Astrocyte of the cerebellum (primary cell): ENCODE measurements around the gene RRAGC.

ENCODE experiments used
- DNase-seq: peaks from one replicate; pipeline ENCODE4 v3.0.0-alpha.2; 2011; ENCODE audit warnings: low read depth
- H3K4me3 ChIP-seq: 2 replicates; pipeline ENCODE4 v1.5.1; 2011; ENCODE audit warnings: mild to moderate bottlenecking, low read depth, low read length, moderate library complexity
- in situ Hi-C: cut with HindIII; loops from 2 replicates; pipeline ENCODE4 v1.10.0; 2017; ENCODE audit warnings: low sequenced_read_pairs
- TF ChIP-seq, protein P1 (sequence below): IDR thresholded peaks from 2 replicates; pipeline ENCODE4 v1.5.1; 2012; ENCODE audit warnings: low read length, low read depth, moderate library complexity, mild to moderate bottlenecking; ENCODE audit errors: missing control alignments

Gene RRAGC, protein sequence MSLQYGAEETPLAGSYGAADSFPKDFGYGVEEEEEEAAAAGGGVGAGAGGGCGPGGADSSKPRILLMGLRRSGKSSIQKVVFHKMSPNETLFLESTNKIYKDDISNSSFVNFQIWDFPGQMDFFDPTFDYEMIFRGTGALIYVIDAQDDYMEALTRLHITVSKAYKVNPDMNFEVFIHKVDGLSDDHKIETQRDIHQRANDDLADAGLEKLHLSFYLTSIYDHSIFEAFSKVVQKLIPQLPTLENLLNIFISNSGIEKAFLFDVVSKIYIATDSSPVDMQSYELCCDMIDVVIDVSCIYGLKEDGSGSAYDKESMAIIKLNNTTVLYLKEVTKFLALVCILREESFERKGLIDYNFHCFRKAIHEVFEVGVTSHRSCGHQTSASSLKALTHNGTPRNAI

DNA sequence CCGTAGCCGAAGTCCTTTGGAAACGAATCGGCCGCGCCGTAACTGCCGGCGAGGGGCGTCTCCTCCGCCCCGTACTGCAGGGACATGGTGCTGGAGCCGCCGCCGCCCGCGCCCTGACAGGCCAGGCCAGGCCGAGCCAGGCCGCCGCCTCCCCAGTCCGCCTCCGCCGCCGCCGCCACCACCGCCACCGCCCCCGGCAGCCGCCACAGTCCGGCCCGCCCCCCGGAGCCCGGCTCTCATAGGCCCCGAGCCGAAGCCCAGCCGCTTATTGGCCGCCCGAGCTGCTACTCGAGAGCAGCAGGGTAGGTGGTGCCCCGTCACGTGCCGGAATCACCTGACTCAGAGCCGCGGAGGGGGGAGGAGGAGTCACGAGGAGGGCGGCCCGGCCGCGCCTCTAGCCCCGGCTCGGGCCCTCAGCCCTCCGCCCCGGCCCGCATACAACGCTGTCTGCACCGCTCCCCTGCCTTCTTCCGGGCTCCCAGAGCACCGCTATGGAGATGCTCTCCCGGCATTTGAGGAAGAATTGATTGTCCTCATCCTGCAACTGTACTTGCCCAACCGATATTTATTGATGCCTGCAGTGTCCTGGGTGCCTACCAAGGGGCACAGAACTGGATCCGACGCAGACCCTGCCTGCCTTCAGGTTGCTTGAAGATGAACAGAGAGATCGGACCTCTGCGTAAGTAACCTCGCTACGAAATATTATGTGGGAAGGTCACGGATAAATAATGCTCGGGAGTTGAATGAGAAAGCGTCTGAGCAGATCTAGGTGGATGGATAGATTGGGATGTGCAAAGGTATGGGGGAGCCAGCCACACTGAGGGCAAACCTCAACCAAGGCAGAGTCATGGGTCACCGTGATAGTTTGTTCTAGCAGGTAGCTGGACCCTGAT, at the start of gene RRAGC:
RRAGC (minus strand) TSS at position 212 of the 893 bp plus-strand sequence; CDS start at position 86, 126 bp downstream.
- in situ Hi-C loops: loop anchor here (25.0 kb wide), 1 partner anchor 227 kb away; no protein-coding TSS in a partner anchor
- H3K4me3 ChIP-seq: peak within 1 kb of the TSS; percentile 91
- DNase-seq: peak; percentile 94
- TF ChIP-seq, protein P1, sequence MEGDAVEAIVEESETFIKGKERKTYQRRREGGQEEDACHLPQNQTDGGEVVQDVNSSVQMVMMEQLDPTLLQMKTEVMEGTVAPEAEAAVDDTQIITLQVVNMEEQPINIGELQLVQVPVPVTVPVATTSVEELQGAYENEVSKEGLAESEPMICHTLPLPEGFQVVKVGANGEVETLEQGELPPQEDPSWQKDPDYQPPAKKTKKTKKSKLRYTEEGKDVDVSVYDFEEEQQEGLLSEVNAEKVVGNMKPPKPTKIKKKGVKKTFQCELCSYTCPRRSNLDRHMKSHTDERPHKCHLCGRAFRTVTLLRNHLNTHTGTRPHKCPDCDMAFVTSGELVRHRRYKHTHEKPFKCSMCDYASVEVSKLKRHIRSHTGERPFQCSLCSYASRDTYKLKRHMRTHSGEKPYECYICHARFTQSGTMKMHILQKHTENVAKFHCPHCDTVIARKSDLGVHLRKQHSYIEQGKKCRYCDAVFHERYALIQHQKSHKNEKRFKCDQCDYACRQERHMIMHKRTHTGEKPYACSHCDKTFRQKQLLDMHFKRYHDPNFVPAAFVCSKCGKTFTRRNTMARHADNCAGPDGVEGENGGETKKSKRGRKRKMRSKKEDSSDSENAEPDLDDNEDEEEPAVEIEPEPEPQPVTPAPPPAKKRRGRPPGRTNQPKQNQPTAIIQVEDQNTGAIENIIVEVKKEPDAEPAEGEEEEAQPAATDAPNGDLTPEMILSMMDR: no peak

DNA sequence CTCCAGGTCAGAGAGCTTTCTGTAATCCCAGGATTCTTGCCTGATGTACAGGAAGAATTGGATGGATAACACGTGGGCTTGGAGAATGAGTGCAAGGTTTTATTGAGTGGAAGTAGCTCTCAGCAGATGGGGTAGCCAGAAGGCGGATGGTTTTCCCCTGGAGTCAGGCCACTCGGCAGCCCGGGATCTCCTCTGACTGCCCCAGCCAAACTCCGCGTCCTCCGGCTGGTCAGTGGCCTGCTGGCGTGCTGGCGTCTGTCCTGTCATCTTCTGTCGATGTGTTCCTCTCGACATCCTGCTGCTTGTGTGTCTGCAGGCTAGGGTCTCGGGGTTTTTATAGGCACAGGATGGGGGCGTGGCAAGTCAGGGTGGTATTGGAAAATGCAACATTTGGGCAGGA, 49.2 kb upstream of the RRAGC start:
- no peak for DNase-seq
- TF ChIP-seq, protein P1: no peak
- in situ Hi-C loops: no loop called here
- H3K4me3 ChIP-seq: no peak overlapping the region

DNA sequence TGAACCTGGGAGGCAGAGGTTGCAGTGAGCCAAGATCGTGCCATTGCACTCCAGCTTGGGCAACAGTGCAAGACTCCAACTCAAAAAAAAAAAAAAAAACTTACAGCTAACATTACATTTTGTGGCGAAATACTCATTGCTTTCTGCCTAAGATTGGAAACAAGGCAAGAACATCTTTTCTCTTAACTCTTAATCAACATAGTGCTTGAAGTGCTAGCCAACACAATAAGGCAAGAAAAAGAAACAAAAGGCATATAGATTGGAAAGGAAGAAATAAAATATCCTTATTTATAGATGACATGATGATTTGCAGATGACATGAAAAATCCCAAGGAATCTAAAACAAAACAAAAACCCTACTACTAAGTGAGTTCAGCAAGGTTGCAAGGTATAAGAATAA, 46.4 kb upstream of the RRAGC start:
- H3K4me3 ChIP-seq: no peak overlapping the region
- TF ChIP-seq, protein P1: no peak
- DNase-seq: no peak
- in situ Hi-C loops: no loop called here

DNA sequence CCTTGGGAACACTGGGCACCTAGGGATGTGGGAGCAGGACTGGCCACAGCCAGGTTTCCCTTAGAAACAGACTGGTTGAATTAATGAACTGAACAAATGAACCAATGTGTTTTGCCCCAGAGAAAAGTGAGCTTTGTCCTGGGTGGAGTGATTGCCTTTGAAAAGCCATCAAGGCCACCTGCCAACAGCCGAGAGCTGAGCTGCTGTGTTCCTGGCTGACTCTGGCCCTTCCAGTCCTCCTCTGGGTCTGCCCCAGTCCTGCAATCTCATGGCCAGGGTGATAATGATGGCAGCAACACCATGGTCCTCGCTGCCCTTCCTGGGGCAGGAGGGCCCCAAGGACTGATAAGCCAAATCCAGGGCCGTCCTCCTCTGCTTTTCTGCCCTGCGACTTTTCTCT, 40.0 kb upstream of the RRAGC start:
- no peak overlapping the region for H3K4me3 ChIP-seq
- in situ Hi-C loops: no loop called here
- TF ChIP-seq, protein P1: no peak
- DNase-seq: no peak

DNA sequence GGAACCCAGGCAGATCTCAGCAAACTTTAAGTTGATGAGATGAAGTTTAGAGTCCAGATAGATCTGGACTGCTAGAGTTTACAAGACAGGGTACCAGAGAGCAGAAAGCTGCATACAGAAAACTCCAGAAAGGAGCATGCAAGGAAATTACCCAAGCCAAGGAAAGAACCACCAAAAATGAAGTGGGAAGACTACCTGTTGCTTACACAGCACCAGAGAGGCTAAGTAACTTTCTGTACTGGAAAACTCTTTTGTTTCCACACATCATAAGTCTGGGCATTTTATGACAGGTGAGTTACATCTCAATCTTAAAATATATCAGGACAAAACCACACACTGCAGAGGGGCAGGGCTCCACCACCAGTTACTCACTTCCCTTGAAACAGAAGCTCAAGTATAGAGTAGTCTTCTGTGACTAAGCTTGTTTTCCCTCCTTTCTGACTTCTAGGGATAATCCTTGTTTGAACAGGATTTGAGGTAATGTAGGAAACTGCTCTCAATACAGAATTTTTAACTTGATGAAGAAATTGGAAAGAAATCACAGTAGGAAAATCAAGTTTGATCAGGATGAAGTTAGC, 39.2 kb upstream of the RRAGC start:
- TF ChIP-seq, protein P1: no peak
- no peak for DNase-seq
- in situ Hi-C loops: no loop called here
- H3K4me3 ChIP-seq: no peak overlapping the region

DNA sequence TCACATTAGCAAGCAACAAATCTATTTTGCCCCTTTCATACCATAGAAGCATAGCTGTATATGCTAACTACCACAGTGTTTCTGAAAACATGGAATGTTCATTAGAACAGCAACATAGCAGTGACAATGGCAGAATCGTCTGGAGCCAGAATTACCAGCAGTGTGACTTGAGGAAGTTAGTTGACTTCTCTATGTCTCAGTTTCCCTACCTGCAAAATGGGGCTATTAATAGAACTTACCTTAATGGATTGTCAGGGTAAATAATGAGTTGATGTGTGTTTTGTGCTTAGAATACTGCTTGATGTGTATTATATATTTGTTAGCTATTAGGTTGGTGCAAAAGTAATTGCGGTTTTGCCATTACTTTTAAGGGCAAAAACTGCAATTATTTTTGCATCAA, 36.6 kb upstream of the RRAGC start:
- no peak for DNase-seq
- TF ChIP-seq, protein P1: no peak
- no peak overlapping the region for H3K4me3 ChIP-seq
- in situ Hi-C loops: no loop called here
